D721Med (cell line): Measurements from ENCODE around the gene EPC1.

Experiments used
- DNase-seq: peaks from one replicate; pipeline ENCODE4 v3.0.0; 2011; ENCODE audit warnings: low spot score; ENCODE audit not compliant: insufficient read length
- FAIRE-seq: peaks from 2 replicates; lab custom pipeline; 2011; peaks lifted over from hg19 to GRCh38; lab: Jason Lieb, UNC
- CTCF ChIP-seq: IDR thresholded peaks from 2 replicates; pipeline ENCODE4 v1.5.1; 2012; ENCODE audit warnings: mild to moderate bottlenecking, control low read depth; ENCODE audit not compliant: insufficient read depth; ENCODE audit errors: missing control alignments

Gene EPC1

GRCh38 chr10:32332299-32332750 lies 14.6 kb downstream of the EPC1 start:
- no peak for TF ChIP-seq CTCF
- FAIRE-seq (no peak), DNase-seq (no peak)

GRCh38 chr10:32331606-32332005 lies 15.4 kb downstream of the EPC1 start:
- FAIRE-seq, result no peak
- TF ChIP-seq CTCF, result no peak

DNA sequence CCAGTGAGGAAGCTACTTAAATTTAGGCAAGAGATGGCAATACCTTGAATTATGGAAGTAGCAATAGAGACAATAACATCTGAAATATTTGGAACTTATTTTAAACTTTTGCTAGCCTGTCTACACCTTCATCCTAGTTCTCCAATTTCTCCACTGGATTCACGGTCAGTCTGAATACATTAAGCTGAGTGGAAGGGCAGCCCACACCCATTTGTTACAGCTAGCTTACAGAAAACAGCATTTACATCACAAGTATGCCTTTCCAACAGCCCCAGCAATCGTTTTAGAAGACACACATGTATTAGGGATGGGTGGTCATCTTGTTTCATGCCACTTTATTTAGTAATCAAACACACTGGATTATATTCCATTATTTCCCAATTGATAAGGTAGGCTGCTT lies 16.7 kb downstream of the EPC1 start:
- TF ChIP-seq CTCF, result no peak
- DNase-seq (no peak), FAIRE-seq (no peak)

More at GRCh38 chr10:32331606-32332005, 15.4 kb downstream of the EPC1 start:
- DNase-seq, result no peak

DNA sequence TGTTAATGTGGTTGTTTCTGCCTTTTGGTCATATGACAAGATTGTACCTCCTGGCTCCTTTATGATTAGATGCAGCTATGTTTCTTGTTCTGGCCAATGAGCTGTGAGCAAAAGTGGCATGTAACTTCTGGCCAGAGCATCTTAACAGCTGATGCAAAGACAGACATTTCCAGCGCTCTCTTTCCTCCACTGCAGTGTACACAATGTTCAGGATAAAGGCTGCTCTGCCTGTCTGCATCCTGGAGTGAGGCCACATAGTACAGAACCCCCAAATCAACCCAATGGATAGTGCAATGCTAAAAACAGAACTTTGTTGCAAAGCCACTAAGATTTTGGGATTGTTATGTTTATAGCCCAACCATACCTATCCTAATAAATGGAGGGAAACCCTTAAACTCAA lies 17.9 kb downstream of the EPC1 start:
- no peak for FAIRE-seq
- no peak for DNase-seq
- TF ChIP-seq CTCF, result no peak

GRCh38 chr10:32328499-32328898 lies 18.5 kb downstream of the EPC1 start:
- no peak for DNase-seq
- FAIRE-seq, result no peak
- TF ChIP-seq CTCF, result no peak

DNA sequence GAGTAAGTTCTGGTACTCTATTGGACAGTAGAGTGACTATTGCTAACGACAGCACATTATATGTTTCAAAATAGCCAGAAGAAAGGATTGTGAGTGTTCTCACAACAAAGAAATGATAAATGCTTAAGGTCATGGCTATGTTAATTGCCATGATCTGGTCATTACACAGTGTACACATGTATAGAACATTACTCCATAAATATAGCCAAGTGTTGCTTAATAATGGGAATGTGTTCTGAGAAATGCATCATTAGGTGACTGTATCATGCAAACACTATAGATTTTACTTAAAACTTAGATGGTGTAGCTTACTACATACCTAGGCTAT lies 19.6 kb downstream of the EPC1 start:
- no peak for TF ChIP-seq CTCF
- DNase-seq (no peak), FAIRE-seq (no peak)

- FAIRE-seq (no peak), DNase-seq (no peak)
- TF ChIP-seq CTCF, result no peak
Observed at GRCh38 chr10:32326680-32327363, 20.1 kb downstream of the EPC1 start.
